WTC11 (cell line): Measurements from ENCODE around the gene SNAPC4. TPM values are rescaled to one million over a fixed set of nuclear protein-coding genes. Genes with fewer than 3 reads are reported as not detected.

Experiments
- ATAC-seq: fragments of 200-7000 bp; cut with Tn5 transposase; 2 replicates; pipeline ENCODE4 v1.10.0; 2021; ENCODE audit warnings: mild to moderate bottlenecking, moderate library complexity
- CTCF ChIA-PET: fragments of 300-600 bp; sonication (Branson Sonifier 250); formaldehyde crosslinking; loops from one replicate; lab custom pipeline; 2021; ENCODE audit warnings: antibody characterized with exemption; lab: Charles Lee
- POLR2A ChIA-PET: fragments of 350-600 bp; sonication (Branson Sonifier 250); formaldehyde crosslinking; loops from one replicate; lab custom pipeline; 2021; ENCODE audit warnings: antibody characterized with exemption; lab: Charles Lee
- DNase-seq: peaks from one replicate; pipeline ENCODE4 v3.0.0; 2021; ENCODE audit warnings: low spot score
- H3K27ac Mint-ChIP-seq: 2 replicates; pipeline ENCODE4 v1.8.0; 2021; ENCODE audit warnings: mixed read lengths
- H3K27me3 Mint-ChIP-seq: 2 replicates; pipeline ENCODE4 v1.8.0; 2021; ENCODE audit warnings: low read depth, mild to moderate bottlenecking, moderate library complexity, mixed read lengths
- H3K36me3 Mint-ChIP-seq: 2 replicates; pipeline ENCODE4 v1.8.0; 2021; ENCODE audit warnings: mixed read lengths
- H3K4me1 Mint-ChIP-seq: 2 replicates; pipeline ENCODE4 v1.8.0; 2022; ENCODE audit warnings: mixed read lengths
- H3K4me3 Mint-ChIP-seq: 2 replicates; pipeline ENCODE4 v1.8.0; 2021; ENCODE audit warnings: mild to moderate bottlenecking, moderate library complexity, mixed read lengths
- H3K9me3 Mint-ChIP-seq: 2 replicates; pipeline ENCODE4 v1.8.0; 2021; ENCODE audit warnings: mixed read lengths
- HMGXB4 ChIP-seq: sonication (generic); formaldehyde crosslinking; IDR thresholded peaks from 2 replicates; pipeline ENCODE4 v1.8.1; 2023; ENCODE audit warnings: mild to moderate bottlenecking, moderate library complexity, missing genetic modification reagents
- MXD4 ChIP-seq: fragments of 250-450 bp; sonication (Bioruptor Pico); IDR thresholded peaks from 2 replicates; pipeline ENCODE4 v1.8.0; 2021; ENCODE audit warnings: mild to moderate bottlenecking, moderate library complexity, borderline replicate concordance
- TP53 ChIP-seq: sonication (generic); formaldehyde crosslinking; IDR thresholded peaks from 2 replicates; pipeline ENCODE4 v1.8.1; 2023; ENCODE audit warnings: mild to moderate bottlenecking, missing genetic modification reagents
- ZBTB43 ChIP-seq: sonication (generic); formaldehyde crosslinking; IDR thresholded peaks from 2 replicates; pipeline ENCODE4 v1.8.1; 2023; ENCODE audit warnings: mild to moderate bottlenecking, missing genetic modification reagents
- ZNF396 ChIP-seq: fragments of 250-450 bp; sonication (Bioruptor Pico); IDR thresholded peaks from 2 replicates; pipeline ENCODE4 v1.8.0; 2021; ENCODE audit warnings: mild to moderate bottlenecking, moderate library complexity, borderline replicate concordance
- ZNF416 ChIP-seq: fragments of 250-450 bp; sonication (Bioruptor Pico); IDR thresholded peaks from 2 replicates; pipeline ENCODE4 v1.9.0; 2021; ENCODE audit warnings: mild to moderate bottlenecking, inconsistent platforms
- total RNA-seq: library from RNA; stranded (reverse); gene quantifications from 3 replicates; pipeline ENCODE4 v1.2.3, GENCODE V29; 2021
- TF ChIP-seq, protein P1 (sequence below): sonication (generic); formaldehyde crosslinking; IDR thresholded peaks from 2 replicates; pipeline ENCODE4 v1.8.0; 2022; ENCODE audit warnings: mild to moderate bottlenecking, missing genetic modification reagents
- TF ChIP-seq, protein P2 (sequence below): fragments of 250-450 bp; sonication (Bioruptor Pico); IDR thresholded peaks from 2 replicates; pipeline ENCODE4 v1.9.0; 2021; ENCODE audit warnings: mild to moderate bottlenecking, borderline replicate concordance
- TF ChIP-seq, protein P3 (sequence below): sonication (generic); formaldehyde crosslinking; IDR thresholded peaks from 2 replicates; pipeline ENCODE4 v1.8.1; 2022; ENCODE audit warnings: mild to moderate bottlenecking, moderate library complexity, missing genetic modification reagents
- TF ChIP-seq, protein P4 (sequence below): sonication (generic); formaldehyde crosslinking; conservative IDR thresholded peaks from 2 replicates; pipeline ENCODE4 v1.8.1; 2022; ENCODE audit warnings: mild to moderate bottlenecking, missing genetic modification reagents
- TF ChIP-seq, protein P5 (sequence below): sonication (generic); formaldehyde crosslinking; IDR thresholded peaks from 2 replicates; pipeline ENCODE4 v1.8.0; 2022; ENCODE audit warnings: mild to moderate bottlenecking, missing genetic modification reagents

SNAPC4 gene
- total RNA-seq, 1 experiment from 2014 or later, result 22.8 TPM

- ChIA-PET POLR2A (no interaction called here), CTCF (interaction anchor here (0.6 kb wide), 2 partner anchors 31 to 242 kb away, joined by 3 read pairs; no protein-coding TSS in a partner anchor)
- Mint-ChIP-seq H3K27me3 (no peaks in the 10 kb centered on the region), H3K9me3 (no peaks in the 10 kb centered on the region), H3K4me1 (no peaks in the 10 kb centered on the region), H3K4me3 (no peak overlapping the region), H3K27ac (no peak overlapping the region), H3K36me3 (peaks cover 33% of the 10 kb centered on the region)
- no peak for TF ChIP-seq TP53 (CRISPR knock-in tag)
- no peak for TF ChIP-seq ZBTB43 (CRISPR knock-in tag)
- TF ChIP-seq, protein P1, sequence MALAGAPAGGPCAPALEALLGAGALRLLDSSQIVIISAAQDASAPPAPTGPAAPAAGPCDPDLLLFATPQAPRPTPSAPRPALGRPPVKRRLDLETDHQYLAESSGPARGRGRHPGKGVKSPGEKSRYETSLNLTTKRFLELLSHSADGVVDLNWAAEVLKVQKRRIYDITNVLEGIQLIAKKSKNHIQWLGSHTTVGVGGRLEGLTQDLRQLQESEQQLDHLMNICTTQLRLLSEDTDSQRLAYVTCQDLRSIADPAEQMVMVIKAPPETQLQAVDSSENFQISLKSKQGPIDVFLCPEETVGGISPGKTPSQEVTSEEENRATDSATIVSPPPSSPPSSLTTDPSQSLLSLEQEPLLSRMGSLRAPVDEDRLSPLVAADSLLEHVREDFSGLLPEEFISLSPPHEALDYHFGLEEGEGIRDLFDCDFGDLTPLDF, result no peak
- no peak for TF ChIP-seq HMGXB4 (CRISPR knock-in tag)
- TF ChIP-seq, protein P2, sequence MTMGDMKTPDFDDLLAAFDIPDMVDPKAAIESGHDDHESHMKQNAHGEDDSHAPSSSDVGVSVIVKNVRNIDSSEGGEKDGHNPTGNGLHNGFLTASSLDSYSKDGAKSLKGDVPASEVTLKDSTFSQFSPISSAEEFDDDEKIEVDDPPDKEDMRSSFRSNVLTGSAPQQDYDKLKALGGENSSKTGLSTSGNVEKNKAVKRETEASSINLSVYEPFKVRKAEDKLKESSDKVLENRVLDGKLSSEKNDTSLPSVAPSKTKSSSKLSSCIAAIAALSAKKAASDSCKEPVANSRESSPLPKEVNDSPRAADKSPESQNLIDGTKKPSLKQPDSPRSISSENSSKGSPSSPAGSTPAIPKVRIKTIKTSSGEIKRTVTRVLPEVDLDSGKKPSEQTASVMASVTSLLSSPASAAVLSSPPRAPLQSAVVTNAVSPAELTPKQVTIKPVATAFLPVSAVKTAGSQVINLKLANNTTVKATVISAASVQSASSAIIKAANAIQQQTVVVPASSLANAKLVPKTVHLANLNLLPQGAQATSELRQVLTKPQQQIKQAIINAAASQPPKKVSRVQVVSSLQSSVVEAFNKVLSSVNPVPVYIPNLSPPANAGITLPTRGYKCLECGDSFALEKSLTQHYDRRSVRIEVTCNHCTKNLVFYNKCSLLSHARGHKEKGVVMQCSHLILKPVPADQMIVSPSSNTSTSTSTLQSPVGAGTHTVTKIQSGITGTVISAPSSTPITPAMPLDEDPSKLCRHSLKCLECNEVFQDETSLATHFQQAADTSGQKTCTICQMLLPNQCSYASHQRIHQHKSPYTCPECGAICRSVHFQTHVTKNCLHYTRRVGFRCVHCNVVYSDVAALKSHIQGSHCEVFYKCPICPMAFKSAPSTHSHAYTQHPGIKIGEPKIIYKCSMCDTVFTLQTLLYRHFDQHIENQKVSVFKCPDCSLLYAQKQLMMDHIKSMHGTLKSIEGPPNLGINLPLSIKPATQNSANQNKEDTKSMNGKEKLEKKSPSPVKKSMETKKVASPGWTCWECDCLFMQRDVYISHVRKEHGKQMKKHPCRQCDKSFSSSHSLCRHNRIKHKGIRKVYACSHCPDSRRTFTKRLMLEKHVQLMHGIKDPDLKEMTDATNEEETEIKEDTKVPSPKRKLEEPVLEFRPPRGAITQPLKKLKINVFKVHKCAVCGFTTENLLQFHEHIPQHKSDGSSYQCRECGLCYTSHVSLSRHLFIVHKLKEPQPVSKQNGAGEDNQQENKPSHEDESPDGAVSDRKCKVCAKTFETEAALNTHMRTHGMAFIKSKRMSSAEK (CRISPR knock-in tag), result no peak
- ATAC-seq (no peak), DNase-seq (no peak)
Observed at GRCh38 chr9:136421791-136422190, 21.8 kb upstream of the SNAPC4 start.

- Mint-ChIP-seq H3K9me3 (no peaks in the 10 kb centered on the region), H3K27ac (no peak overlapping the region), H3K27me3 (no peaks in the 10 kb centered on the region), H3K36me3 (peaks cover 56% of the 10 kb centered on the region), H3K4me3 (no peak overlapping the region), H3K4me1 (no peaks in the 10 kb centered on the region)
- ChIA-PET POLR2A (no interaction called here), CTCF (no interaction called here)
- no peak for DNase-seq
- TF ChIP-seq MXD4 (CRISPR knock-in tag) (no peak), ZNF396 (no peak), ZNF416 (no peak)
- TF ChIP-seq, protein P3, sequence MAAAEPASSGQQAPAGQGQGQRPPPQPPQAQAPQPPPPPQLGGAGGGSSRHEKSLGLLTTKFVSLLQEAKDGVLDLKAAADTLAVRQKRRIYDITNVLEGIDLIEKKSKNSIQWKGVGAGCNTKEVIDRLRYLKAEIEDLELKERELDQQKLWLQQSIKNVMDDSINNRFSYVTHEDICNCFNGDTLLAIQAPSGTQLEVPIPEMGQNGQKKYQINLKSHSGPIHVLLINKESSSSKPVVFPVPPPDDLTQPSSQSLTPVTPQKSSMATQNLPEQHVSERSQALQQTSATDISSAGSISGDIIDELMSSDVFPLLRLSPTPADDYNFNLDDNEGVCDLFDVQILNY, result no peak
- TF ChIP-seq, protein P4, sequence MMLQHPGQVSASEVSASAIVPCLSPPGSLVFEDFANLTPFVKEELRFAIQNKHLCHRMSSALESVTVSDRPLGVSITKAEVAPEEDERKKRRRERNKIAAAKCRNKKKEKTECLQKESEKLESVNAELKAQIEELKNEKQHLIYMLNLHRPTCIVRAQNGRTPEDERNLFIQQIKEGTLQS (CRISPR knock-in tag), result no peak
- TF ChIP-seq, protein P5, sequence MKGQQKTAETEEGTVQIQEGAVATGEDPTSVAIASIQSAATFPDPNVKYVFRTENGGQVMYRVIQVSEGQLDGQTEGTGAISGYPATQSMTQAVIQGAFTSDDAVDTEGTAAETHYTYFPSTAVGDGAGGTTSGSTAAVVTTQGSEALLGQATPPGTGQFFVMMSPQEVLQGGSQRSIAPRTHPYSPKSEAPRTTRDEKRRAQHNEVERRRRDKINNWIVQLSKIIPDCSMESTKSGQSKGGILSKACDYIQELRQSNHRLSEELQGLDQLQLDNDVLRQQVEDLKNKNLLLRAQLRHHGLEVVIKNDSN (CRISPR knock-in tag), result no peak
- no peak for ATAC-seq
Observed at GRCh38 chr9:136419092-136419420, 19.1 kb upstream of the SNAPC4 start.
